ENCODE measurements around the gene TSPAN6.

Gene TSPAN6

DNA sequence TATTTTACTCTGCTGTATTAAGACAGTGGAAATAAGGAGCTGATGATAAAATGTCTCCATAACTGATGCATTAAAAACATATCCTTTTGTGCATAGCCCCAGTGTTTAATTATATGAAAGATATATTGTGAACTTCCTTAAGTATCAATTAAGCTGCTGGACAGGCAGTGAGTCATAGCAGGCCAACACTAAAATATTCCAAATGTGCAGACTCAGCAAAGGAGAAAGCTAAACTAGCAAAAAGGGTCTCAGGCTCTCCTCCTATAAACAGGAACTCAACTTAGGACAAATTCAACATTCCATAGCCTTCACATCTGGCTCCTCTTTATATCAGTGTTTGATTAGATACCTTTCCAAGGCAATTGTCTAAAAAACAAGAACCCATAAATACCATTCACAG lies 36.3 kb downstream of the TSPAN6 start:
- H3K27ac ChIP-seq, result no peak overlapping the region
- TF ChIP-seq, protein P1, sequence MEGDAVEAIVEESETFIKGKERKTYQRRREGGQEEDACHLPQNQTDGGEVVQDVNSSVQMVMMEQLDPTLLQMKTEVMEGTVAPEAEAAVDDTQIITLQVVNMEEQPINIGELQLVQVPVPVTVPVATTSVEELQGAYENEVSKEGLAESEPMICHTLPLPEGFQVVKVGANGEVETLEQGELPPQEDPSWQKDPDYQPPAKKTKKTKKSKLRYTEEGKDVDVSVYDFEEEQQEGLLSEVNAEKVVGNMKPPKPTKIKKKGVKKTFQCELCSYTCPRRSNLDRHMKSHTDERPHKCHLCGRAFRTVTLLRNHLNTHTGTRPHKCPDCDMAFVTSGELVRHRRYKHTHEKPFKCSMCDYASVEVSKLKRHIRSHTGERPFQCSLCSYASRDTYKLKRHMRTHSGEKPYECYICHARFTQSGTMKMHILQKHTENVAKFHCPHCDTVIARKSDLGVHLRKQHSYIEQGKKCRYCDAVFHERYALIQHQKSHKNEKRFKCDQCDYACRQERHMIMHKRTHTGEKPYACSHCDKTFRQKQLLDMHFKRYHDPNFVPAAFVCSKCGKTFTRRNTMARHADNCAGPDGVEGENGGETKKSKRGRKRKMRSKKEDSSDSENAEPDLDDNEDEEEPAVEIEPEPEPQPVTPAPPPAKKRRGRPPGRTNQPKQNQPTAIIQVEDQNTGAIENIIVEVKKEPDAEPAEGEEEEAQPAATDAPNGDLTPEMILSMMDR (IDR thresholded peaks at IDR 0.05), result no peak
- TF ChIP-seq ZFX (IDR thresholded peaks at IDR 0.05; ENCODE audit: borderline replicate concordance), result no peak

DNA sequence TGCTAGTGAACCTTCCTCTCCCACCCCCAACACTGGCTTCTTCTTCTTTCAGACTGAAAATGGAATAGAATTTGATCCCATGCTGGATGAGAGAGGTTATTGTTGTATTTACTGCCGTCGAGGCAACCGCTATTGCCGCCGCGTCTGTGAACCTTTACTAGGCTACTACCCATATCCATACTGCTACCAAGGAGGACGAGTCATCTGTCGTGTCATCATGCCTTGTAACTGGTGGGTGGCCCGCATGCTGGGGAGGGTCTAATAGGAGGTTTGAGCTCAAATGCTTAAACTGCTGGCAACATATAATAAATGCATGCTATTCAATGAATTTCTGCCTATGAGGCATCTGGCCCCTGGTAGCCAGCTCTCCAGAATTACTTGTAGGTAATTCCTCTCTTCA lies 37.1 kb downstream of the TSPAN6 start:
- TF ChIP-seq ZFX (IDR thresholded peaks at IDR 0.05; ENCODE audit: borderline replicate concordance), result no peak
- TF ChIP-seq, protein P1 (IDR thresholded peaks at IDR 0.05), result no peak
- no peak overlapping the region for H3K27ac ChIP-seq

DNA sequence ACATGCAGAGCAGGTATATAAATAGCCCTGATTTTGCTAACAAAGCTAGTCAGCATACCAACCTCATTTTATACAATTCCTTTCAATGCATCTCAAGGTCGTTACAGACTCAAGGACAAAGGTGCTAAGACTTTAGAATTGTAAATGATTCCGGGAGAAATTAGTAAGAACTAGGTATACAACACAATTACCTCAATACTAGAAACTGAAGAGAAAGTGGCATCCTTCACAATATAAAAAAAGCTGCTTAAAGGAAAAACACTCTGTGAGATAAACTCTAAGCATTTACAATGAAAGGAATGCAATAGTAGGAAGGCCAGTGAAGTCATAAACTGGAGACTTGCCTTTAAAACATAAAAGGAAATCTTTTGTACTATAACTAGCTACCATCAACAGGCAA lies 40.0 kb downstream of the TSPAN6 start:
- TF ChIP-seq ZFX (IDR thresholded peaks at IDR 0.05; ENCODE audit: borderline replicate concordance), result no peak
- H3K27ac ChIP-seq, result no peak overlapping the region

DNA sequence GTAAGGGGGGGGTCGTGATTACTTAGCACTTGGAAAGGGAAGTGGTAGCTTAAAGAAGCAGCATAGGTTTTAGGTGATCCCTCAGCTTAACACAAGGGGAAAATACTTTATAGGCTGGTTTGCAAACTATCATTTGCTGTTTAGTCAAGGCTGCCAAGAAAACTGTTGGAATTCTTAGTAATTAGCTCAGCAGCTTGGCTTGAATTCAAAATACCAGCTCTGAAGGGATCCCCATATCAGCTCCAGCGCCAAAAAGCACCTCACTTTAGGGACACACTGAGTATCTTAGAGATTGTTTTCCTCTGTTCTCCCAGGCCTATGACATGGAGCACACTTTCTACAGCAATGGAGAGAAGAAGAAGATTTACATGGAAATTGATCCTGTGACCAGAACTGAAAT lies 43.0 kb downstream of the TSPAN6 start:
- TF ChIP-seq, protein P1 (IDR thresholded peaks at IDR 0.05), result no peak
- no peak for TF ChIP-seq ZFX (IDR thresholded peaks at IDR 0.05; ENCODE audit: borderline replicate concordance)
- H3K27ac ChIP-seq, result no peak overlapping the region

DNA sequence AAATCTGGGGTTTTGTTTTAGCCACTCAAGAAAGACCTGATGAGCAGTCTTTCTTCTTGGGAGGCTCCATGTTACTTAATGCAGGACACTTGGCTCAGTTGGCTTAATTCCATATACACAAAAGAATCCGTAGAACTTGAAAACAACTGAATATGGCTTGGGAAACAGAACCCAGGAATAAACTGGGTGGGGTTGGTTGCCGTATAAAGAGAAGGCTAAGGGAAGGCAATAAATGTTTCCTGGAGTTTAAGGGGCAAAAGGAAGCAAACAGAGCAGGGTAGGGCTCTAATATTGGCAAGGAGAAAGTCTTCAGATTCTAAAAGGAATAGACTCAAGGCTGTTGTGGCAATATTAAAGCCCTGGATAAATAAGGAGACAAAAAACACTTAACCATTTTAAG lies 43.5 kb downstream of the TSPAN6 start:
- no peak overlapping the region for H3K27ac ChIP-seq
- TF ChIP-seq ZFX (IDR thresholded peaks at IDR 0.05; ENCODE audit: borderline replicate concordance), result no peak
- TF ChIP-seq, protein P1 (IDR thresholded peaks at IDR 0.05), result no peak

DNA sequence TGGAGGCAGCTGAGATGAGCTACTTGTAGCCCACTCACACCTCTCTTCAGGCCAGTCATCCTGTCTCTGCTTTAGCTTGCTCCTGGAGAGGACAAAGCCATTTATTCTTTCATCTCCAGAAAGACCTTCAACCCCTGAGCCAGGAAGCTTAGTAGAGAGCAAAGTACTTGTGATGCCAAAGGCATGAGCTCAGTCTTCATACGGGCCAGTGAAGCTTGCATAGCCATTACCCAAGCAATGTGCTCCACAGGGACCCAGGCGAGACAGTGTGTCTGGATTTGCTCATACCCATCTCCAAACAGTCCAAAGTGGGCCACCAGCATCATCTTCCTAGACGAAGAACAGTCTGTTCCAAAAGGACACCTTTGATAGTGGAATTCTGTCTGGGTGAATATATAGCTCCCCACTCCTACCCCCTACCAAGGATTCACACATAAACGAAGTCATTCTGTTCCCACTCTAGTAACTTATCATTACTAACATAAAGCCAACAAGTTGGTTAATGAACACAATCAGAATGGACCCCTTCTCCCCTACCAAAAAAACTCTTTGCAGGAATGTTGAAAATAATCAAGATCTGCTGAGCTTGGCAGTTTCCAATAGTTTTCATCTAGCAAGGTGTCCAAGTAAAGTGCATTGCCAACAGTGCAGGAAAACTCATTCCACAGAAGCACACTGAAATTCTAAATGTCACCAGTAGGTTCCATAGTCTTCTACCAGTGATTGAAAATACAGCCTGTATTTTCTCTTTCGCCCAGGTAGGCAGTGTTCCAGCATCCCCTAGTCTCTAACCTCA lies 45.2 kb downstream of the TSPAN6 start:
- H3K27ac ChIP-seq, result no peak overlapping the region
- TF ChIP-seq, protein P1 (IDR thresholded peaks at IDR 0.05), result no peak
- TF ChIP-seq ZFX (IDR thresholded peaks at IDR 0.05; ENCODE audit: borderline replicate concordance), result no peak

DNA sequence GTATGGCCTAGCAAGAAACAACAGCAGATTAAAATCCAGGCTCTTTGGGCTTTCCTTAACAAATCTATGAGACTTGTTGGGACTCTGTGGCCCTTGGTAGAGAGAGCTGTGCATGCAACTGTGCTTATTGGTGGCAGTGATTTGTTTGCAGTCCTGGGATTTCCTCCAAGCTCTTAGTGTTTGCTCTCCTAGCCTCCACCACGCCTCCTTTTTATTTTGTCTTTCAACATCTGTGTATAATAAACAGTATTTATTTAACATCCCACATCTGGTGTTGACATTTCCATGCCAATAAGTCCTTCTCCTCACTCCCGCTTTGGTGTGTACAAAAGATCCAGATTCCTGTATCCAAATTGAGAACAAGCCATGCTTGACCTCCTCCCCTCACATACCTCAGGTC lies 48.7 kb downstream of the TSPAN6 start:
- TF ChIP-seq, protein P1 (IDR thresholded peaks at IDR 0.05), result no peak
- no peak for TF ChIP-seq ZFX (IDR thresholded peaks at IDR 0.05; ENCODE audit: borderline replicate concordance)
- no peak overlapping the region for H3K27ac ChIP-seq

DNA sequence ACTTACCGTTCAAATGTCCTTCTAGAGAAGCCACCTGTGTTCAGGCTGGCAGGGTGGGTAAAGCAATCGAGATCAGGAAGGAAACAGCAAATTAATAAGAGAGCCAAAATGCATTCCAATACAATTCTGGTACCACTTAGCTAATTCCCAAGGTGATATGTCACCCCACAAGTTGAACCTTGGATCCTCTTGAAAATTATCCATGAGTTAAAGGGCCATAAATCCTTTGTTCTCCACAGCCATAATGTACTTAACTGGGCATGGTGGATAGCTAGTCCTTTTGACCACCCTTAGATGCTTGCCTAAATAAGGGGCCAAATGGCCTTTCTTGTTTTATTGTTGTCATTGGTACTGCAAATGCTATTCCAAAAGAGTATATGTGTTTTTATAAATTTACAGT lies 49.9 kb downstream of the TSPAN6 start:
- TF ChIP-seq, protein P1 (IDR thresholded peaks at IDR 0.05), result no peak
- TF ChIP-seq ZFX (IDR thresholded peaks at IDR 0.05; ENCODE audit: borderline replicate concordance), result no peak
- no peak overlapping the region for H3K27ac ChIP-seq
